Endothelial cell of umbilical vein (primary cell): Measurements from ENCODE around the gene ETV6. TPM values are rescaled to one million over a fixed set of nuclear protein-coding genes. Genes with fewer than 3 reads are reported as not detected.

Experiments
- BruUV-seq: library from RNA; stranded (reverse); fragments of 400-500 nt; replicated peaks from 2 replicates; lab custom pipeline; 2021; lab: Mats Ljungman, UMichigan
- CTCF ChIA-PET: fragments of 300-600, 350-600 bp; sonication (Branson Sonifier 250); formaldehyde crosslinking; loops from one replicate; lab custom pipeline; 2021; ENCODE audit warnings: antibody characterized with exemption, inconsistent platforms; lab: Charles Lee
- POLR2A ChIA-PET: fragments of 300-600, 350-600 bp; sonication (Branson Sonifier 250); formaldehyde crosslinking; loops from one replicate; lab custom pipeline; 2021; ENCODE audit warnings: antibody characterized with exemption, inconsistent platforms; lab: Charles Lee
- DNase-seq: peaks from one replicate; pipeline ENCODE4 v3.0.0-alpha.2; 2011; ENCODE audit warnings: low read depth, low spot score
- FAIRE-seq: peaks from 2 replicates; lab custom pipeline; 2011; peaks lifted over from hg19 to GRCh38; lab: Jason Lieb, UNC
- H2AFZ ChIP-seq: 2 replicates; pipeline ENCODE4 v1.6.0; 2012; ENCODE audit warnings: low read depth, low read length, control low read depth, inconsistent platforms
- H3K27ac ChIP-seq: 2 replicates; pipeline ENCODE4 v1.5.1; 2011; ENCODE audit warnings: low read depth, mild to moderate bottlenecking, control low read depth, low read length, moderate library complexity; ENCODE audit not compliant: insufficient read depth
- H3K27me3 ChIP-seq, 2 experiments: 2 replicates each; pipeline versions ENCODE4 v1.6.0 to v1.6.1; 2011; ENCODE audit warnings: low read length in 2 of 2, mixed read lengths in 1 of 2; ENCODE audit not compliant: control insufficient read depth in 2 of 2, insufficient read depth in 2 of 2
- H3K36me3 ChIP-seq, 2 experiments: 2 replicates in 1 of 2; 3 replicates in 1 of 2; pipeline ENCODE4 v1.5.1; 2011; ENCODE audit warnings: low read length in 2 of 2, mild to moderate bottlenecking in 1 of 2, moderate library complexity in 1 of 2; ENCODE audit not compliant: control insufficient read depth in 2 of 2, insufficient read depth in 2 of 2; ENCODE audit errors: extremely low read depth in 1 of 2
- H3K4me1 ChIP-seq: 3 replicates; pipeline ENCODE4 v1.5.1; 2011; ENCODE audit warnings: mild to moderate bottlenecking, low read length; ENCODE audit not compliant: control insufficient read depth, insufficient read depth; ENCODE audit errors: extremely low read depth
- H3K4me2 ChIP-seq: 2 replicates; pipeline ENCODE4 v1.6.1; 2011; ENCODE audit warnings: low read length, control low read depth, mixed read lengths; ENCODE audit not compliant: insufficient read depth
- H3K4me3 ChIP-seq, 3 experiments: fragments of 200-600 bp in 1 of 3; sonication (generic), shearing (Covaris generic) in 1 of 3; replicated peaks in 1 of 3; 2 replicates each; pipeline ENCODE4 v1.5.1; 2011 to 2016; ENCODE audit warnings: control low read depth in 3 of 3, low read length in 3 of 3, mild to moderate bottlenecking in 2 of 3, inconsistent platforms in 1 of 3, low read depth in 1 of 3, moderate library complexity in 1 of 3; ENCODE audit not compliant: insufficient read depth in 1 of 3
- H3K79me2 ChIP-seq: 2 replicates; pipeline ENCODE4 v1.6.0; 2012; ENCODE audit warnings: low read length, inconsistent platforms; ENCODE audit not compliant: control insufficient read depth, insufficient read depth
- H3K9ac ChIP-seq: replicated peaks from 2 replicates; pipeline ENCODE3; 2011; ENCODE audit warnings: low read length, control low read depth; ENCODE audit not compliant: insufficient read depth; ENCODE audit errors: extremely low read depth
- H3K9me1 ChIP-seq: replicated peaks from 3 replicates; pipeline ENCODE4 v1.6.0; 2011; ENCODE audit warnings: mild to moderate bottlenecking, low read length; ENCODE audit not compliant: control insufficient read depth, insufficient read depth; ENCODE audit errors: extremely low read depth
- H3K9me3 ChIP-seq: replicated peaks from 2 replicates; pipeline ENCODE4 v1.5.1; 2012; ENCODE audit warnings: low read length, inconsistent platforms; ENCODE audit not compliant: control insufficient read depth, insufficient read depth
- H4K20me1 ChIP-seq: replicated peaks from 2 replicates; pipeline ENCODE3; 2011; ENCODE audit warnings: mild to moderate bottlenecking, low read length; ENCODE audit not compliant: control insufficient read depth, insufficient read depth; ENCODE audit errors: extremely low read depth
- CTCF ChIP-seq, 2 donors: IDR thresholded peaks; 1 replicate in 1 of 2; 2 replicates in 1 of 2; pipeline ENCODE4 v1.5.1; 2011; ENCODE audit warnings: low read length in 2 of 2, mild to moderate bottlenecking in 2 of 2, moderate library complexity in 2 of 2, control low read depth in 1 of 2, inconsistent platforms in 1 of 2, low read depth in 1 of 2; ENCODE audit not compliant: insufficient read depth in 1 of 2; ENCODE audit errors: extremely low read depth in 1 of 2
- EZH2 ChIP-seq: IDR thresholded peaks from 2 replicates; pipeline ENCODE4 v1.6.1; 2012; ENCODE audit warnings: borderline replicate concordance, low read depth, mild to moderate bottlenecking, moderate library complexity, low read length, inconsistent platforms; ENCODE audit not compliant: severe bottlenecking
- FOS ChIP-seq: IDR thresholded peaks from 2 replicates; pipeline ENCODE4 v1.6.1; 2011; ENCODE audit warnings: mild to moderate bottlenecking, low read length, moderate library complexity, borderline replicate concordance; ENCODE audit not compliant: insufficient read depth
- GATA2 ChIP-seq: IDR thresholded peaks from 2 replicates; pipeline ENCODE4 v1.7.0; 2011; ENCODE audit warnings: low read depth, mild to moderate bottlenecking, moderate library complexity, mixed read lengths, low read length; ENCODE audit not compliant: insufficient read length, insufficient read depth
- JUN ChIP-seq: IDR thresholded peaks from 2 replicates; pipeline ENCODE4 v1.6.1; 2011; ENCODE audit warnings: borderline replicate concordance, low read depth; ENCODE audit not compliant: insufficient read length, insufficient read depth
- MYC ChIP-seq: IDR thresholded peaks from one replicate; pipeline ENCODE4 v1.6.1; 2011; ENCODE audit warnings: mild to moderate bottlenecking, low read depth, low read length
- POLR2A ChIP-seq: IDR thresholded peaks from 2 replicates; pipeline ENCODE4 v1.6.1; 2012; ENCODE audit warnings: low read depth, mild to moderate bottlenecking, control low read depth, low read length
- POLR2AphosphoS5 ChIP-seq: IDR thresholded peaks from 2 replicates; pipeline ENCODE4 v1.6.1; 2012; ENCODE audit warnings: low read depth, mild to moderate bottlenecking, control low read depth, low read length, moderate library complexity; ENCODE audit not compliant: insufficient read depth
- dilution Hi-C: fragments of 300-500 bp; cut with MboI; formaldehyde crosslinking; loops from one replicate; pipeline ENCODE4 v1.15.0; 2019; ENCODE audit warnings: low sequenced_read_pairs; ENCODE audit not compliant: extremely low pct_ligation_motif_present
- intact Hi-C: fragments of 100-400 bp; cut with micrococcal nuclease; formaldehyde crosslinking; loops from one replicate; pipeline ENCODE4 v1.10.0; 2022
- polyA plus RNA-seq, 4 experiments: library from polyadenylated mRNA; depleted of rRNA in 3 of 4; stranded (reverse) in 3 of 4; unstranded in 1 of 4; fragments of >200 nt; gene quantifications; 2 replicates each; pipeline versions ENCODE4 v1.2.1 to v1.2.3, GENCODE V29; 2011 to 2012; ENCODE audit warnings: missing spikeins in 1 of 4
- total RNA-seq: library from RNA; stranded (reverse); gene quantifications from 2 replicates; pipeline ENCODE4 v1.2.3, GENCODE V29; 2021
- TF ChIP-seq, protein P1 (sequence below): IDR thresholded peaks from 2 replicates; pipeline ENCODE4 v1.6.1; 2011; ENCODE audit not compliant: insufficient read depth, insufficient read length

The ETV6 gene
- total and polyA plus RNA-seq, 2 donors (not counting 3 experiments of a cell fraction or from before 2014, with no cell fraction given), result 15.9 to 57.1 TPM

DNA sequence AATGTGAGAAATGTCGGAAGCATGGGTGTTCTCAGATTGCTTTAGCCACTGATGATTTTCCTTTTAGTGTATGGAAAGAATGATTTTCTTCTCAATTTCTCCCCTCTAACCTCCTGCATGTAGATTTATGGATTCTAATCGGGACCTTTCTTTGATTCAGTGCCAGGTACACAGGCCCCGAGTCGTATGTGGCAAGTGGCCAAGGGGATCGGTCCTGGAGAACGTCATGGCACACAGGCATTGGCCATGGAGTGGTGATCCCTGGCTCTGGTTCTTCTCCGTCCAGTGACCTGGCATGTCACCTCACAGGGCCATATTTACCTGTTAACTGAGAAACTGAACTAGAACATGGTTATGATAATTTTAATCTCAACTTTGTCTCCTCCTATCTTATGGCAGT, 58.1 kb downstream of the ETV6 start:
- DNase-seq (no peak), FAIRE-seq (no peak)
- Histone ChIP-seq H3K36me3 (peaks cover 0 to 3% of the 10 kb centered on the region in 2 experiments), H3K79me2 (peaks cover 78% of the 10 kb centered on the region), H3K4me3 (no peak overlapping the region), H2AFZ (no peak overlapping the region), H3K9me1 (no peaks in the 10 kb centered on the region), H3K27me3 (no peaks in the 10 kb centered on the region), H3K9ac (no peak overlapping the region), H3K9me3 (no peaks in the 10 kb centered on the region), H4K20me1 (no peaks in the 10 kb centered on the region), H3K4me2 (no peak overlapping the region), H3K27ac (no peak overlapping the region), H3K4me1 (peaks cover 6% of the 10 kb centered on the region)
- no TSS peak for BruUV-seq
- POLR2A ChIA-PET, result no interaction called here
- dilution Hi-C loops, result no loop called here
- intact Hi-C loops, result no loop called here
- no peak for TF ChIP-seq FOS
- no peak for TF ChIP-seq CTCF (IDR thresholded peaks at IDR 0.05; ENCODE audit: extremely low read depth in 1 of 2, insufficient read depth in 1 of 2, low read depth in 1 of 2, low read length in 2 of 2)
- TF ChIP-seq EZH2, result no peak
- no peak for TF ChIP-seq POLR2A
- TF ChIP-seq MYC, result no peak
- TF ChIP-seq POLR2AphosphoS5, result no peak
- TF ChIP-seq, protein P1, sequence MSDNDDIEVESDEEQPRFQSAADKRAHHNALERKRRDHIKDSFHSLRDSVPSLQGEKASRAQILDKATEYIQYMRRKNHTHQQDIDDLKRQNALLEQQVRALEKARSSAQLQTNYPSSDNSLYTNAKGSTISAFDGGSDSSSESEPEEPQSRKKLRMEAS, result no peak
- TF ChIP-seq JUN, result no peak
- no peak for TF ChIP-seq GATA2
- CTCF ChIA-PET, result interaction anchor here (2.2 kb wide), 1 partner anchor 9 kb away, joined by 5 read pairs; no protein-coding TSS in a partner anchor
